ENCODE measurements around the gene TMEM266. TPM values are rescaled to one million over a fixed set of nuclear protein-coding genes. Genes with fewer than 3 reads are reported as not detected.

The TMEM266 gene
- total and polyA plus RNA-seq, 2 experiments from 2014 or later: 0.39 to 1.9 TPM

DNA sequence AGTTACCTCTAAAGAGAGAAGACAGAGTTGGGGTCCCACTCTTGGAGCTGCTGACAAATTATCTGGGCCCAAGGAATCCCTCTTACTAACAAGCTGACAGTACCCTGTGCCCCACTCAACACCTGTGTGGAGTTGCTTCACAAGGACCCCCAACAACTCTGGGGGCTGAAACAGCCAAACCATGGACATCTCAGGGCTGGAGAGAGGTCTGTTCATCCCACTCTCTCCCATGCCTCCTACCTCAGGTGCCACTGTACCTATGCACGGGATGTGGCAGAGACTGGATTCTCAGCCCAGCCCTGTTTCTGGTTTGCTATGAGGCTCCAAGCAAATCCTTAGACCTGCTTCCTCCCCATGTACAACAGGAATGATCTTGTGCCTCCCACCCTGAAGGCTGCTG lies 149.7 kb downstream of the TMEM266 start:
- Histone ChIP-seq H3K27ac (no peak overlapping the region), H3K9me3 (ENCODE audit: low read depth) (no peaks in the 10 kb centered on the region), H4K20me1 (ENCODE audit: insufficient read depth, poor library complexity, severe bottlenecking) (no peaks in the 10 kb centered on the region), H3K36me3 (replicated peaks; ENCODE audit: insufficient read depth, low read depth) (no peaks in the 10 kb centered on the region), H3K4me3 (no peak overlapping the region), H3K9me2 (replicated peaks; ENCODE audit: insufficient read depth) (no peaks in the 10 kb centered on the region), H3K4me1 (ENCODE audit: insufficient read depth) (no peaks in the 10 kb centered on the region), H3K27me3 (no peaks in the 10 kb centered on the region), H3K4me2 (no peak overlapping the region), H2AFZ (no peak overlapping the region), H3K79me2 (no peaks in the 10 kb centered on the region)
- TF ChIP-seq, protein P1, sequence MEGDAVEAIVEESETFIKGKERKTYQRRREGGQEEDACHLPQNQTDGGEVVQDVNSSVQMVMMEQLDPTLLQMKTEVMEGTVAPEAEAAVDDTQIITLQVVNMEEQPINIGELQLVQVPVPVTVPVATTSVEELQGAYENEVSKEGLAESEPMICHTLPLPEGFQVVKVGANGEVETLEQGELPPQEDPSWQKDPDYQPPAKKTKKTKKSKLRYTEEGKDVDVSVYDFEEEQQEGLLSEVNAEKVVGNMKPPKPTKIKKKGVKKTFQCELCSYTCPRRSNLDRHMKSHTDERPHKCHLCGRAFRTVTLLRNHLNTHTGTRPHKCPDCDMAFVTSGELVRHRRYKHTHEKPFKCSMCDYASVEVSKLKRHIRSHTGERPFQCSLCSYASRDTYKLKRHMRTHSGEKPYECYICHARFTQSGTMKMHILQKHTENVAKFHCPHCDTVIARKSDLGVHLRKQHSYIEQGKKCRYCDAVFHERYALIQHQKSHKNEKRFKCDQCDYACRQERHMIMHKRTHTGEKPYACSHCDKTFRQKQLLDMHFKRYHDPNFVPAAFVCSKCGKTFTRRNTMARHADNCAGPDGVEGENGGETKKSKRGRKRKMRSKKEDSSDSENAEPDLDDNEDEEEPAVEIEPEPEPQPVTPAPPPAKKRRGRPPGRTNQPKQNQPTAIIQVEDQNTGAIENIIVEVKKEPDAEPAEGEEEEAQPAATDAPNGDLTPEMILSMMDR (IDR thresholded peaks at IDR 0.05; ENCODE audit: poor library complexity): no peak
- TF ChIP-seq EZH2 (IDR thresholded peaks at IDR 0.05; ENCODE audit: borderline replicate concordance): no peak
- no peak for TF ChIP-seq EZH2phosphoT487 (IDR thresholded peaks at IDR 0.05; ENCODE audit: low read depth, severe bottlenecking, unreplicated experiment)
- WGBS (ENCODE audit: low lambda C conversion rate, missing lambda C conversion rate): 100% methylated on average over 1 of the region's 1 CpG
- DNase-seq (ENCODE audit: low spot score): no peak

DNA sequence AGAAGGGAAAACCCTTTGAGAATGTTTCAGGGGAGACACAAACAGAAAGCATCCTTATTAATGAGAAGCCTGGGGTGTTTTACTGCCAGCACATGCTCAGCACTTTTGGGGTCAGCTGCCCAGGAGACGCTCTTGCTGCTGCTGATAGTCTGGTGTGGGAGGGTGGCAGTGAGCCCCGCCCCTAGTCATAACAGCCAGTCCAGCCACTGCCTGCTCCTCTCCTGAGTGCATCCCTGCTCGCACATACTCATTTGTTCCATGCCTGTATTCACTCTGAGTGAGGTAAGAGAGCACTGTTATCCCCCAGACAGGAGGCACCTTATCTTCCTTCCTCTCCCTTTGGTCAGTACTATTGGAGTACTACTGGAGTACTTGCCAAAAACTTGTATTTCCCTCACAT lies 150.2 kb downstream of the TMEM266 start:
- Histone ChIP-seq H3K79me2 (no peaks in the 10 kb centered on the region), H3K4me2 (no peak overlapping the region), H3K9me3 (ENCODE audit: low read depth) (no peaks in the 10 kb centered on the region), H4K20me1 (ENCODE audit: insufficient read depth, poor library complexity, severe bottlenecking) (no peaks in the 10 kb centered on the region), H2AFZ (no peak overlapping the region), H3K9me2 (replicated peaks; ENCODE audit: insufficient read depth) (no peaks in the 10 kb centered on the region), H3K36me3 (replicated peaks; ENCODE audit: insufficient read depth, low read depth) (no peaks in the 10 kb centered on the region), H3K27ac (no peak overlapping the region), H3K4me1 (ENCODE audit: insufficient read depth) (no peaks in the 10 kb centered on the region), H3K27me3 (no peaks in the 10 kb centered on the region), H3K4me3 (no peak overlapping the region)
- TF ChIP-seq EZH2phosphoT487 (IDR thresholded peaks at IDR 0.05; ENCODE audit: low read depth, severe bottlenecking, unreplicated experiment): no peak
- TF ChIP-seq, protein P1 (IDR thresholded peaks at IDR 0.05; ENCODE audit: poor library complexity): no peak
- no peak for TF ChIP-seq EZH2 (IDR thresholded peaks at IDR 0.05; ENCODE audit: borderline replicate concordance)
- WGBS (ENCODE audit: low lambda C conversion rate, missing lambda C conversion rate): 86% methylated on average over 3 of the region's 3 CpGs
- no peak for DNase-seq (ENCODE audit: low spot score)

DNA sequence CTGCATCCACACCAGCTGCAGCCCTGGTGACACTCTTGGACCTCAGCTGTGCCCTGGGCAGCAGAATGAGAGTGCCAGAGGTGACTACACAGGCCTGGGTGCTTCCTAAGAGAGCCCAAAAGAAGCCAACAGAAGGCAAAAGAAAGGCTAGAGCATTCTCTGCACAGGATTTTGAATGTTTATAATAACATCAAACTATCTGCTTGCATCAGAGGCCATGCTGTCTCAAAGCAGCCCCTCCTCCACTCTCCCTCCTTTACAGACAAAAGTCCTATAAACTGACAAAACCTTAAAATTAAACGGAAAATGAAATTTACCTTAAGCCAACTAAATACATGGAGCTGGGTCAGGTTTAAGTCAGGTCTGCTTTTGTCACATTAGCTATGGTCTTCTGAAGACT lies 155.8 kb downstream of the TMEM266 start:
- H3K36me3 ChIP-seq (replicated peaks; ENCODE audit: insufficient read depth, low read depth): no peaks in the 10 kb centered on the region
- DNase-seq (ENCODE audit: low spot score): no peak
- WGBS (ENCODE audit: low lambda C conversion rate, missing lambda C conversion rate): 56% methylated on average over 1 of the region's 1 CpG
- no peak overlapping the region for H3K4me2 ChIP-seq
- H2AFZ ChIP-seq: no peak overlapping the region
- no peaks in the 10 kb centered on the region for H3K27me3 ChIP-seq
- H3K27ac ChIP-seq: no peak overlapping the region
- H4K20me1 ChIP-seq (ENCODE audit: insufficient read depth, poor library complexity, severe bottlenecking): no peaks in the 10 kb centered on the region
- H3K9me2 ChIP-seq (replicated peaks; ENCODE audit: insufficient read depth): no peaks in the 10 kb centered on the region
- H3K9me3 ChIP-seq (ENCODE audit: low read depth): no peaks in the 10 kb centered on the region
- H3K4me3 ChIP-seq: no peak overlapping the region
- TF ChIP-seq, protein P1 (IDR thresholded peaks at IDR 0.05; ENCODE audit: poor library complexity): no peak
- TF ChIP-seq EZH2phosphoT487 (IDR thresholded peaks at IDR 0.05; ENCODE audit: low read depth, severe bottlenecking, unreplicated experiment): no peak
- TF ChIP-seq EZH2 (IDR thresholded peaks at IDR 0.05; ENCODE audit: borderline replicate concordance): no peak
- H3K79me2 ChIP-seq: no peaks in the 10 kb centered on the region
- H3K4me1 ChIP-seq (ENCODE audit: insufficient read depth): peaks cover 16% of the 10 kb centered on the region

All from hepatocyte (in vitro differentiated cells).